GM12801 (cell line): ENCODE results near the gene CCDC126.

Experiments
- TF ChIP-seq, protein P1 (sequence below): IDR thresholded peaks from one replicate; pipeline ENCODE4 v1.5.1; 2011; ENCODE audit warnings: control low read depth; ENCODE audit not compliant: insufficient read length; ENCODE audit errors: extremely low read depth

CCDC126 gene

DNA sequence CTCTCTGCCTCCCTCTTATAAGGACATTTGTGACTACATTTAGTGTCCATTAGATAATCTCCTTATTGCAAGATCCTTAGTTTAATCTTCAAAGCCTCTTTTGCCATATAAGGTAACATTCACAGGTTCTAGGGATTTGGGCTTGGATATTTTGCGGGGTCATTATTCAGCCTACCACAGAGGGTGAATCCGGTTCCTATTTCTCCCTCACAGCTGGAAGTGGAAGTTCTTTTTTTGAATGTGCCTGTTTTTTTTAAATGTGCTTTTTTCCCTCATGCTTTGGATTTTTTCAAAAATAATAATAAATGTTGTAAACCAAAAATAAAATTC is 65.8 kb downstream of the CCDC126 start:
- TF ChIP-seq, protein P1, sequence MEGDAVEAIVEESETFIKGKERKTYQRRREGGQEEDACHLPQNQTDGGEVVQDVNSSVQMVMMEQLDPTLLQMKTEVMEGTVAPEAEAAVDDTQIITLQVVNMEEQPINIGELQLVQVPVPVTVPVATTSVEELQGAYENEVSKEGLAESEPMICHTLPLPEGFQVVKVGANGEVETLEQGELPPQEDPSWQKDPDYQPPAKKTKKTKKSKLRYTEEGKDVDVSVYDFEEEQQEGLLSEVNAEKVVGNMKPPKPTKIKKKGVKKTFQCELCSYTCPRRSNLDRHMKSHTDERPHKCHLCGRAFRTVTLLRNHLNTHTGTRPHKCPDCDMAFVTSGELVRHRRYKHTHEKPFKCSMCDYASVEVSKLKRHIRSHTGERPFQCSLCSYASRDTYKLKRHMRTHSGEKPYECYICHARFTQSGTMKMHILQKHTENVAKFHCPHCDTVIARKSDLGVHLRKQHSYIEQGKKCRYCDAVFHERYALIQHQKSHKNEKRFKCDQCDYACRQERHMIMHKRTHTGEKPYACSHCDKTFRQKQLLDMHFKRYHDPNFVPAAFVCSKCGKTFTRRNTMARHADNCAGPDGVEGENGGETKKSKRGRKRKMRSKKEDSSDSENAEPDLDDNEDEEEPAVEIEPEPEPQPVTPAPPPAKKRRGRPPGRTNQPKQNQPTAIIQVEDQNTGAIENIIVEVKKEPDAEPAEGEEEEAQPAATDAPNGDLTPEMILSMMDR = no peak

DNA sequence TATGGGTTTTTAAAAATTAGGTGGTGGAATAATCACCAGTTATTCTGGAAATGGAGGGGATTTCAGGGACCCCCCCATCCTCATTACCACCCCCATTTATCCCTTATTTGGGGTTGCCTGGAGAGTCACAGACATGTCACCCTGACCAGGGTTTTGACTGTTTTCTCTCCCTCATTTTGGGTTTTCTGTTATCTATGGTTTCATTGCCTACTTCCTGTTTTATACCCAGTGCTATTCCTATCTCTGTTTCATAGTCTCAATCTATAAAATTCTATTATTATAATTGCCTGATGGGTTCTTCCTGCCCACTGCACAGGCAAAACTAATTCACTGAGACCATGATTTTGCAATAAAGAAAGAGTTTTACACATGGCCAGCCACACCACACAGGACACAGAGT is 66.9 kb downstream of the CCDC126 start:
- TF ChIP-seq, protein P1 = no peak

DNA sequence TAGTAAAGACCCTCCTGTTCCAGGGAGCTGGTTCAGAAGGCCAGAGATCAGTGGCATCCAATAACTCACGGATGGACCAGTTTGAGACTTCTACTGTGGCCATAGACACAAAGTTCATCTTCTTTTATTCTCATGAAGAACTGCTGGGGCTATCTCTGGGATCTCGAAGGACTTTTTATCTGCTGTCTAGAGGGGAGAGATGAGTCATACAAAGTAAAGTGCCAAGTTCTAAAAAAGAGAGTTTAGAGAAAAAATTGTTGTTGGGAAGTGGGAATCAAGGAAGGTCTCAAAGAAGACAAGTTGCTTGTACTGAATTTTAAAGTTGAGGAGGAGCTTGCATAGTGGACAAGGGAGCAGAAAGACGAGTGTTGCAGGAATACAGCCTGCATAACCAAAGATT is 74.9 kb downstream of the CCDC126 start:
- TF ChIP-seq, protein P1 = no peak

DNA sequence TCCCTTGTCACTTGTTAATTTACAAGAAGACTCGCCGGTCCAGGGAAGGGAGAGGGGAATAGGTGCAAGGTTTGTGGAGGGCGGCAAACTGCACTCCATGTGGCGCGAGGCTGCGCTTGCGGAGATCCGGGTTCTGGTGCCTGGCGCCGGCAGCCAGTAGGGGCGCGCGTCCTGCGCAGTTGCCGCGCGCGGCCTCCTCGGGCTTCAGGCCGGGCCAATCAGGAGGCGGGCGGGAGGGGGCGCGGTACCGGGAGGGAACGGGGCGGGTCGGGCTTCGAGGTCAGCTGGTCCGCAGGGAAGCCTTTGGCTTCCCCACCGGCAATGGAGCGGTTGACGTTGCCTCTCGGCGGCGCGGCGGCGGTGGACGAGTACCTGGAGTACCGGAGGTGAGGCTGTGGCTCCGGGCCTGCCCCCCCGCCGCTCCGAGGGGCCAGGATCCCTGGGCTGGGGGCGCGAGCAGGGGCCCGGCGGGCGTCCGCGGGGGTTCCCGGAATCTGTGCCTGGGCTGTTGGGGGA is 82.8 kb downstream of the CCDC126 start, which contains the start of gene FAM221A:
FAM221A (plus strand) TSS at position 302 of the 516 bp plus-strand sequence; CDS start at position 322, 20 bp downstream.
- TF ChIP-seq, protein P1 = no peak

DNA sequence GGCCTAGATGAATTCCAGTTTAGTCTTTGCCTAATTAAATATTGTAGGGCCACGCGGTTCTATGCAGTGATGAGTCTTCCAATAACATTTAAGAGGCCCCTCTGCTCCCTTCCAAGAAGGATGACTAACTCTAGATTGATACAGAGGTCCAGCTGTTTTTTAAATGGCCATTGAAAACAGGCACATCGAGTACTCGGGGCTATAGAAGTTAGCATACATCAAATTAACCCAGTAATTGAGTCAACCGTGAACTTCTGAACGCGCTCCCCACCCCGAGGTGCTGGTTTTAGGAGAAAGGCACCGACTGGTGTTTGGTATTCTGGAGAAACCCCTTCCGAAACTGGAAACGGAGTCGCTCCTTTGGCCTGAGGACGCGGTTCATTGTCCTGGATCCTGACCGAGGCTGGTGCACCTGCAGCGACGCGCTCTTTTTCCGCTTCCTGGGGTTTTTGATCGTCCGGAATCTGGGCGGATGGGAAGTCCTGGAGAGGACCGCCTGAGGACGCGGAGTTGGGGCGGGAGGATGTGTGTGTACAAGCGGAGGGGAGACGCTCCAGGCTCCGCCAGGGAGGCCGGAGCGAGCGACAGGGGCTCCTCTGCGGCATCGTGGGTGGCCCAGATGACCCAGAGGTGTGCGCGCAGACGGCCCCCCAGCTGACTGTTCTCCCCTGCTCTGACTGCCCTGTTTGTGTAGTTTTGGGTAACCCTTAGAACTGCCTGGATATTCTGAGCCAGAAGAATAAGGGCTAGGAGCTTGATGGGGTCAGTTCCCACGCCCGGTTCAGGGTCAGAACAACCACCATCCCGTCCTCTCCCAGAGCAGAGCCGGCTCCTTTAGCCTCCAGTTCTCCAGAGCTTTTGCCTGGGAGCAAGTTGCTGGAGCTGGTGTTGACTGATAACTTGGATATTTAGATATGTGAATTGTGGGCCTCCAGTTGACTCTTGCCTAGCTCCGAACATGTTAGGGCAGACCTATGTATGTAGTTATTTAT is 83.5 kb downstream of the CCDC126 start:
- TF ChIP-seq, protein P1 = no peak

DNA sequence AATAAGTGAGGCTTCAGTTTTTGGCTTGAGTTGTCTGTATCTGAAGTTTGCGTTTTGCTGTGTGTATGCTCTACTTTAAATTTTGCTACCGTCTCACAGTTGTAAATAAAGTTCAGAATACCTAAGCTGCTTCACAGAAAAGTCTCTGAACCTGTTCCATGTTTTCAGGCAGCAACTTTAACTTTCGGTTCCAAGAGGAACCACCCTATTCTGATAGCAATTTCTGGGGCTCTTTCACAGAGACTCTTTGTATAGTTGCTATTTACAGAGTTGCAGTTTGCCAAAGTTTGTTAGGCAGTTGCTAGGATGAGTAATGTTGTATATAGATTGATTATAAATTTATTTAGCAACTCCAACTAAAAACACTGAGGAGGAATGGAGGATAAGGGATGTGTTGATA is 88.5 kb downstream of the CCDC126 start:
- TF ChIP-seq, protein P1 = no peak

DNA sequence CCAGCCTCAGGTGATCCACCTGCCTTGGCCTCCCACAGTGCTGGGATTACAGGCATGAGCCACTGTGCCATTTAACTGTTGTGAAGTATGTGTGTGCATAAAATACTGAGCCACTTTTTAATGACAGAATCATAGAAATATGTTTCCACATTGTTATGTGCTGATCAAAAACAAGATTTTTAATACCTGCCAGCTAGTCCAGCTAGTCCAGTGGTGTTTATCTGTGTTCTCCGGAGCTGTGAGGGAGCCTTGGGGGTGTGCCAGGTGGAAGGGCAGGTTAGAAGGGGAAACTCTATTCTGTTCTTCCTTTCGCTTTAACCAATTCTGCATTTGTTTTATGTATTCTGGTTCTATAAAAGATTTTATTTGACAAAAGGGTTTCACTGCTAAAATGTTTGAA is 89.8 kb downstream of the CCDC126 start:
- TF ChIP-seq, protein P1 = no peak
